GM12873 (cell line): ENCODE data around the gene ZBTB24.

Source experiments
- TF ChIP-seq, protein P1 (sequence below): IDR thresholded peaks from 2 replicates; pipeline ENCODE4 v1.5.1; 2012; ENCODE audit warnings: low read depth, mild to moderate bottlenecking, moderate library complexity, low read length, control low read depth; ENCODE audit not compliant: insufficient read depth; ENCODE audit errors: missing control alignments

ZBTB24 gene

DNA sequence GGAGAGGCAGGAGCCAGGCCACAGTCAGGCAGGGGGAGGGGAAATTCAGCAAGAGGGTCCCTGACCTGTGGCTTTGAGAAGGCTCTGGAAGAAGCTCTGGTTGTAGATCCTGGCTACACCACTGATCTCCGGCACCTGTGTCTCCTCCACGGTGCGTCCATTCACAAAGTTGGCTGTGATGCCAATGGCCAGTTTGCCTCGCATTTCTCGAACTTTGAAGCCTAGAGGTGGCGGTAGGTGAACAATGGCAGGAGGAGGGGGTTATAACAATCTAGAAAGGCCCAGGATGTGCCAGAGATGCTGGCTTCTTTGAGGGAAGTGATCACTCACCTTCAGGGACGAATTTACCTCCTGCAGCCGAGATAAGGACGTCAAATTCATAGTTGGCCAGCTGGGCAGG, 30.8 kb downstream of the ZBTB24 start:
- TF ChIP-seq, protein P1, sequence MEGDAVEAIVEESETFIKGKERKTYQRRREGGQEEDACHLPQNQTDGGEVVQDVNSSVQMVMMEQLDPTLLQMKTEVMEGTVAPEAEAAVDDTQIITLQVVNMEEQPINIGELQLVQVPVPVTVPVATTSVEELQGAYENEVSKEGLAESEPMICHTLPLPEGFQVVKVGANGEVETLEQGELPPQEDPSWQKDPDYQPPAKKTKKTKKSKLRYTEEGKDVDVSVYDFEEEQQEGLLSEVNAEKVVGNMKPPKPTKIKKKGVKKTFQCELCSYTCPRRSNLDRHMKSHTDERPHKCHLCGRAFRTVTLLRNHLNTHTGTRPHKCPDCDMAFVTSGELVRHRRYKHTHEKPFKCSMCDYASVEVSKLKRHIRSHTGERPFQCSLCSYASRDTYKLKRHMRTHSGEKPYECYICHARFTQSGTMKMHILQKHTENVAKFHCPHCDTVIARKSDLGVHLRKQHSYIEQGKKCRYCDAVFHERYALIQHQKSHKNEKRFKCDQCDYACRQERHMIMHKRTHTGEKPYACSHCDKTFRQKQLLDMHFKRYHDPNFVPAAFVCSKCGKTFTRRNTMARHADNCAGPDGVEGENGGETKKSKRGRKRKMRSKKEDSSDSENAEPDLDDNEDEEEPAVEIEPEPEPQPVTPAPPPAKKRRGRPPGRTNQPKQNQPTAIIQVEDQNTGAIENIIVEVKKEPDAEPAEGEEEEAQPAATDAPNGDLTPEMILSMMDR, result no peak

GRCh38 chr6:109451376-109451775, 31.6 kb downstream of the ZBTB24 start:
- TF ChIP-seq, protein P1, result no peak

- TF ChIP-seq, protein P1, result no peak
Observed at GRCh38 chr6:109450801-109451200, 32.2 kb downstream of the ZBTB24 start.

DNA sequence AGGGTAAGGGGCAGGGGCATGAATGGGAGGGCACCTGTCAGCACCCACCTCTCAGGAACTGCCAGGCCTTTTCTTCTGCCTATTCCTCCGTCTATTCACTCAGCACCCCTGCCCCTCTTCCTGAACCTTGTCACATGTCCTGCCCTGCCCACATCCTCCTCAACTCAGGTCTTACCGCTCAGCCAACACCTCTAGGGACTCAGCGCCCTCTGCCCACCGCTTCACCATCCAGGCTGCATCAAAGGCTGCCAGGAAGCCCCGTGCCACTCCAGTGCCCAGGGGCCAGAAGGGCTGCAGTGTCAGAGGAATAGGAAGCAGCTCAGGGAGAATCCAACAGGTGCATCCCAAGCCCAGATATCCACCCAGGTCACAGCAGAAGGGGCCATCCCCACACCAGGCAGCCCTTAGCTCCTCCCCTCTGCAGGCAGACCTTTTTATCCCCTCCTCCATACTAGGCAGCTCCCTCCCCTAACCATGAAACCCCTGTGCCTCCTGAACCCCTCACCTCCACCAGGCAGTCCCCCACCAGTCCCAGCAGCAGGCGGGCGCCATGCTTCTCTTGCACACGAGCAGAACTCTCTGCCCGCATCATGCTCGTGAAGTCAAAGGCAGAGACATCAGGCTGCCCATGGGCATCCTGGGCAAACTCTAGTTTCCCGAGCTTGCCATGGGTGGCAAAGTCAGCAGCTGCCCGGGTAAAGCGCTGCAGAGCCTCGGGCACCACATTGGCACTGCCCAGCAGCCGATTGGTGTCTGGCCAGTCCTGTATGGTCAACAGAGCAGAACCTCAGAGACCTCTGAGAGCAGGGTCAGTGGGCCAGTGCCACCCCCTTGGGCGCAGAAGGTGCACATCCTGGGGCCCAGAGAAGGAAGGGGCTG, 33.0 kb downstream of the ZBTB24 start:
- TF ChIP-seq, protein P1, result no peak

DNA sequence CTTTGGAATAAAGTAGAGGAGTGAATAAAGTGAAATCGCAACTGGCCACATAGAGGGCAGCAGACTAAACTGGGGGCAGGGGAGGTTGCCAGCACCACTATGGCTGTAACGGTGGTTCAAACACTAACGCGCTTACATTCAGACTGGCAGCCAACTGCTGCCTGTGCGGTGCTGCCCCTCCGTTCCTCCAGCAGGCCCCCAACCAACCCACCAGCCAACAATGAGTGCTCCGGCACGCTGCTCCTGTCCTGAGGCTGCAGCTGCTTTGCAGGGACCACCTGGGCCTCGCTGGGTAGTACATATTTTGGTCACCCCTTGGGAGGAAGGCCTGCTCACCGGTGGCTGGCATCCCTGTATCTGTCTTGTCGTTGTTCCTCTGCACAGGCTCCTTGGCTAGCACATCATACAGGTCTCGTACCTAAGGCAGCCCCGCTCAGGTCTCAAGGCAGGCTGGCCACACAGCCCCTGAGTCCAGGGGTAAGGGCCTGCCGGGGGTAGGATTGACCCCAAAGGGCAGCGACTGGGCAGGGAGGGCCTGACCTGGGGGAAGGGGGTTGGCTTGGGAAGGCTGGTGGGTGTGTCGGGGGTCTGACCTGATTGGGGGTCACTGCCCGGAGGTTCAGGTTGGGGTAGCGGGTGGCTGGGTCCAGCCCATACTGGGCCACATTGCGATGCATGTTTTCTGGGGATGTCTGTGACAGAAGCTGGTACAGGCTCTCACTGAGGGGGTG, 33.8 kb downstream of the ZBTB24 start:
- TF ChIP-seq, protein P1, result no peak

DNA sequence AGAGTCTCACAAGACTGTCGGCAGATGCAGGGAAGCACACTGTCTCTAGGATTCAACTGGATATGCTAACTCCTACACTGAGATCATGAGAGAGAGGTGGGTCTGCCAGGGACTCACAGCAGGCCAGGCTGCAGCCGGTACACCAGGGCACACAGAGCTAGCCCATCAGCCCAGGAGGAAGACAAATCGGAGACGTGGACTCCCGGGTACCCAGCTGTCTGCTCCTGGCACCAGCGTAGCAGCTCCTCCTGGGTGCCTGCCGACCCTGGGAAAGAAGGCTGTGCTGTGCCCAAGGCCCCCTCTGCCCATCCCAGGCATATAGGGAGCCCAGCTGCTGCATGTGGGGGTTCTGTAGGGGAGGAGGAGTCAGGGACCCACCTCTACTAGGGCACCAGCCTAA, 34.4 kb downstream of the ZBTB24 start:
- TF ChIP-seq, protein P1, result no peak

DNA sequence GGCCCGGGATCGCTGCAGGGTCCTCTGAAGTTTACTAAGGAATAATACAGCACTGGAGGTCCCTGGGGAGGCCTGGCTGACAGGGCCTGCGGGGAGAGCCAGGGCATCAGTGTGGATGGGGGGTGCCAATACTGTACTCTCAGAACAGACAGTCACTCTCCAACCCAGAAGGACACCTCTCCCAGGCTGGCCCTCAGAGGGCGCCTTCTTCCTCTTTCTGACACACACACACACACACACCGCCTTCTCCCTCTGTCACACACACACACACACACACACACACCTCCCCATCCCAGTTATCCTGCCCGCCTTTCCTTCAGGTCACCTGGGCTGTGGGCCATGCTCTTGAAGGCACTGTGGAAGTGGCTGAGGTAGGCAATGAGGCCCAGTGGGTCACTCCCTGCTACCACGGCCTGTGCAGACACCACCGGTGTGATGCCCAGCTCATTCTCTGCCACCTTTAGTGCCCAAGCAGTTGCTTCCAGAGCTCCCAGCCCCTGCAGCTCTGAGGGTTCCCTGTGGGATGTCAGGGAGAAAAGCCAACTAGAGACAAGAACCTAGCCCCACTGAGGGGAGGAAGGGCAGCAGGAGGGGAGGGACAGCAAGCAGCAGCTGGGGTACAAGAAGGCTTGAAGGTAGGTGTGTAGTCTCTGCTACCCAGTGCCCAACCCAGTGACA, 35.0 kb downstream of the ZBTB24 start:
- TF ChIP-seq, protein P1, result no peak
